ENCODE results near the gene PPP2R5A. TPM values are rescaled to one million over a fixed set of nuclear protein-coding genes. Genes with fewer than 3 reads are reported as not detected.
A peak's percentile ranks its signal among the peaks of the same experiment; 100 is the strongest.

Gene PPP2R5A
- total and polyA plus RNA-seq, 2 of the 13 experiments (the other 11 are each of a cell fraction or from before 2014, with no cell fraction given): 22.0 to 31.4 TPM

- TF ChIP-seq ATF7-NPFF (CRISPR knock-in tag; IDR thresholded peaks at IDR 0.05; ENCODE audit: low read depth) (peak; percentile 9; the same call in 1 of the 2 replicates), ZFP91 (CRISPR knock-in tag; IDR thresholded peaks at IDR 0.05; ENCODE audit: borderline replicate concordance) (peak; percentile 87), ARHGAP35 (CRISPR knock-in tag; IDR thresholded peaks at IDR 0.05; ENCODE audit: borderline replicate concordance) (peak; percentile 87; the same call in 1 of the 2 replicates), ZNF792 (CRISPR knock-in tag; IDR thresholded peaks at IDR 0.05) (0 out of 2 replicates have a peak, but pooled peaks have one; percentile 45), PRDM15 (CRISPR knock-in tag; IDR thresholded peaks at IDR 0.05) (no peak), SKI (IDR thresholded peaks at IDR 0.05; ENCODE audit: partially characterized antibody) (peak; percentile 33), ZNF225 (CRISPR knock-in tag; IDR thresholded peaks at IDR 0.05) (no peak), NR2F6 (IDR thresholded peaks at IDR 0.05) (peak; percentile 75), NR2F6 (CRISPR knock-in tag; IDR thresholded peaks at IDR 0.05) (peak; percentile 79), KAT7 (CRISPR knock-in tag; IDR thresholded peaks at IDR 0.05; ENCODE audit: borderline replicate concordance) (peak; percentile 50), ATF5 (CRISPR knock-in tag; IDR thresholded peaks at IDR 0.05; ENCODE audit: low read depth) (no peak), PCBP1 (IDR thresholded peaks at IDR 0.05; ENCODE audit: borderline replicate concordance, low read depth, low read length) (peak; percentile 85; the same call in 1 of the 2 replicates), ZNF275 (CRISPR knock-in tag; IDR thresholded peaks at IDR 0.05; ENCODE audit: borderline replicate concordance) (peak; percentile 33; the same call in 1 of the 2 replicates), REPIN1 (CRISPR knock-in tag; IDR thresholded peaks at IDR 0.05; ENCODE audit: borderline replicate concordance, low read depth) (peak; percentile 63), ATRX (CRISPR knock-in tag; IDR thresholded peaks at IDR 0.05; ENCODE audit: borderline replicate concordance) (no peak), ZNF17 (CRISPR knock-in tag; IDR thresholded peaks at IDR 0.05) (peak; percentile 62; the same call in 1 of the 2 replicates), RBAK (CRISPR knock-in tag; IDR thresholded peaks at IDR 0.05) (no peak), ATF2 (CRISPR knock-in tag; IDR thresholded peaks at IDR 0.05) (no peak), SIN3B (IDR thresholded peaks at IDR 0.05; ENCODE audit: low read length) (no peak), HOXA3 (CRISPR knock-in tag; IDR thresholded peaks at IDR 0.05) (peak; percentile 62), ZNF850 (CRISPR knock-in tag; conservative IDR thresholded peaks at IDR 0.05) (no peak)
Observed at GRCh38 chr1:212284744-212285684, at the start of gene PPP2R5A (continued).

All from HepG2 (cell line).